GM12892 (cell line): ENCODE data around the gene ERC1.

Experiments used
- POLR2A ChIP-seq: IDR thresholded peaks from 2 replicates; pipeline ENCODE4 v1.6.1; 2011; ENCODE audit warnings: low read depth, low read length, control low read depth
- POLR2AphosphoS5 ChIP-seq: IDR thresholded peaks from 2 replicates; pipeline ENCODE4 v1.6.1; 2011; ENCODE audit warnings: low read depth, low read length, control low read depth
- TAF1 ChIP-seq: IDR thresholded peaks from 2 replicates; pipeline ENCODE4 v1.6.1; 2011; ENCODE audit warnings: low read depth, mild to moderate bottlenecking, control low read depth, low read length, borderline replicate concordance

DNA sequence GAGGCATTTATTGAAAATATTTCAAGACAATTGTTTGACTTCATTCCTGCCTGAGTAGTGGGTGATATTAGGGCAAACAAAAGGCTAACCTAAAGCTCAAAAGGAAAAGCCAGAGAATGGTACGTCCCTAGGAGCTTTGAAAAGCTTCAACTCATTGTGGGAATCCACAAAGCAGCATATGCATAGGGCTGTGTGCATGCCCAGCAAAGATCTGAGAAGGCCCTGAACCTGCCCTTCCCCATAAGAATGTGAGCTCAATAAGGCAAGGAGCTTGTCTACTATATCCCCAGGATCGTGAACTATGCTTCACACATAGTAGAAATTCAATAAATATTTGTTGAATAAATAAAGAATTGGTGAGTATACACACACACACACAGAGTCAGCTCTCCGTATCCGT, 22.5 kb upstream of the ERC1 start:
- no peak for TF ChIP-seq POLR2AphosphoS5
- TF ChIP-seq POLR2A, result no peak
- TF ChIP-seq TAF1, result no peak
